GM19099 (cell line): ENCODE results near the gene SRP54.

Experiments
- POLR2A ChIP-seq: IDR thresholded peaks from 3 replicates; pipeline ENCODE4 v1.6.1; 2011; ENCODE audit warnings: low read depth; ENCODE audit not compliant: insufficient read length; ENCODE audit errors: extremely low read depth

SRP54 gene

GRCh38 chr14:34971801-34972200 is 11.0 kb upstream of the SRP54 start:
- no peak for TF ChIP-seq POLR2A

GRCh38 chr14:34978444-34978843 is 4.3 kb upstream of the SRP54 start:
- no peak for TF ChIP-seq POLR2A

GRCh38 chr14:34980337-34980900 is 2.4 kb upstream of the SRP54 start:
- TF ChIP-seq POLR2A, result no peak

- TF ChIP-seq POLR2A, result no peak
Observed at GRCh38 chr14:34981743-34982420, 910 bp upstream of the SRP54 start.

- TF ChIP-seq POLR2A, result no peak
Observed at GRCh38 chr14:34983148-34983760, 462 bp downstream of the SRP54 start.

- TF ChIP-seq POLR2A, result no peak
Observed at GRCh38 chr14:34983786-34984185, 994 bp downstream of the SRP54 start.

GRCh38 chr14:34985740-34986139 is 2.9 kb downstream of the SRP54 start:
- TF ChIP-seq POLR2A, result no peak

GRCh38 chr14:34987180-34987579 is 4.4 kb downstream of the SRP54 start:
- TF ChIP-seq POLR2A, result no peak

GRCh38 chr14:34989762-34990161 is 7.0 kb downstream of the SRP54 start:
- no peak for TF ChIP-seq POLR2A

- no peak for TF ChIP-seq POLR2A
Observed at GRCh38 chr14:34993426-34993825, 10.6 kb downstream of the SRP54 start.

GRCh38 chr14:34994668-34995067 is 11.9 kb downstream of the SRP54 start:
- TF ChIP-seq POLR2A, result no peak

- no peak for TF ChIP-seq POLR2A
Observed at GRCh38 chr14:34997762-34998161, 15.0 kb downstream of the SRP54 start.

GRCh38 chr14:34999500-34999899 is 16.7 kb downstream of the SRP54 start:
- no peak for TF ChIP-seq POLR2A

GRCh38 chr14:35001621-35002020 is 18.8 kb downstream of the SRP54 start:
- no peak for TF ChIP-seq POLR2A

GRCh38 chr14:35004839-35005238 is 22.0 kb downstream of the SRP54 start:
- TF ChIP-seq POLR2A, result no peak

GRCh38 chr14:35016568-35016967 is 33.8 kb downstream of the SRP54 start:
- no peak for TF ChIP-seq POLR2A

- TF ChIP-seq POLR2A, result no peak
Observed at GRCh38 chr14:35020713-35021112, 37.9 kb downstream of the SRP54 start.

GRCh38 chr14:35028435-35028834 is 45.6 kb downstream of the SRP54 start:
- TF ChIP-seq POLR2A, result no peak
